Fibroblast of lung (primary cell): Measurements from ENCODE around the gene ADGRF3. TPM values are rescaled to one million over a fixed set of nuclear protein-coding genes. Genes with fewer than 3 reads are reported as not detected.
A peak's percentile ranks its signal among the peaks of the same experiment; 100 is the strongest.

Source experiments
- DNase-seq, 2 donors: peaks; one replicate each; pipeline versions ENCODE4 v3.0.0 to v3.0.0-alpha.2; 2010; ENCODE audit warnings: low read depth in 2 of 2
- H2AFZ ChIP-seq: 2 replicates; pipeline ENCODE4 v1.5.1; 2012; ENCODE audit warnings: low read length, control low read depth, inconsistent platforms
- H3K27ac ChIP-seq: 2 replicates; pipeline ENCODE4 v1.5.1; 2011; ENCODE audit warnings: low read length, control low read depth; ENCODE audit not compliant: insufficient read depth
- H3K27me3 ChIP-seq: 2 replicates; pipeline ENCODE4 v1.5.1; 2011; ENCODE audit warnings: mild to moderate bottlenecking, low read length; ENCODE audit not compliant: control insufficient read depth, insufficient read depth
- H3K36me3 ChIP-seq: 2 replicates; pipeline ENCODE4 v1.5.1; 2011; ENCODE audit warnings: low read length; ENCODE audit not compliant: control insufficient read depth, insufficient read depth
- H3K4me1 ChIP-seq: 2 replicates; pipeline ENCODE4 v1.5.1; 2011; ENCODE audit warnings: low read length; ENCODE audit not compliant: control insufficient read depth, insufficient read depth; ENCODE audit errors: extremely low read depth
- H3K4me2 ChIP-seq: 2 replicates; pipeline ENCODE4 v1.5.1; 2011; ENCODE audit warnings: low read length, control low read depth; ENCODE audit not compliant: insufficient read depth; ENCODE audit errors: extremely low read depth
- H3K4me3 ChIP-seq, 4 experiments: fragments of 200-600 bp in 1 of 4; sonication (generic) in 1 of 4; replicated peaks in 1 of 4; 2 replicates each; pipeline ENCODE4 v1.5.1; 2011 to 2016; ENCODE audit warnings: low read length in 4 of 4, low read depth in 3 of 4, mild to moderate bottlenecking in 3 of 4, control low read depth in 2 of 4, inconsistent platforms in 1 of 4, mixed read lengths in 1 of 4; ENCODE audit not compliant: insufficient read depth in 1 of 4; ENCODE audit errors: control extremely low read depth in 1 of 4
- H3K79me2 ChIP-seq: 2 replicates; pipeline ENCODE4 v1.5.1; 2012; ENCODE audit warnings: mild to moderate bottlenecking, low read length, inconsistent platforms; ENCODE audit not compliant: control insufficient read depth, insufficient read depth
- H3K9ac ChIP-seq: 2 replicates; pipeline ENCODE4 v1.5.1; 2011; ENCODE audit warnings: mild to moderate bottlenecking, low read length, control low read depth; ENCODE audit not compliant: insufficient read depth
- H3K9me3 ChIP-seq: 2 replicates; pipeline ENCODE4 v1.5.1; 2012; ENCODE audit warnings: low read depth, low read length; ENCODE audit not compliant: control insufficient read depth, insufficient read depth
- H4K20me1 ChIP-seq: 2 replicates; pipeline ENCODE4 v1.5.1; 2011; ENCODE audit warnings: low read length; ENCODE audit not compliant: control insufficient read depth, insufficient read depth; ENCODE audit errors: extremely low read depth
- CTCF ChIP-seq, 2 donors: IDR thresholded peaks in 1 of 2; conservative IDR thresholded peaks in 1 of 2; 1 replicate in 1 of 2; 2 replicates in 1 of 2; pipeline ENCODE4 v1.5.1; 2011 to 2012; ENCODE audit warnings: low read length in 2 of 2, control low read depth in 1 of 2, inconsistent platforms in 1 of 2, low read depth in 1 of 2, mild to moderate bottlenecking in 1 of 2
- EZH2 ChIP-seq: IDR thresholded peaks from 2 replicates; pipeline ENCODE4 v1.5.1; 2012; ENCODE audit warnings: low read length, control low read depth, mild to moderate bottlenecking; ENCODE audit errors: missing control alignments
- polyA plus RNA-seq, 2 donors: library from polyadenylated mRNA; depleted of rRNA in 1 of 2; stranded (reverse) in 1 of 2; unstranded in 1 of 2; fragments of >200 nt; gene quantifications; 2 replicates each; pipeline ENCODE4 v1.2.1, GENCODE V29; 2011 to 2012; ENCODE audit warnings: missing spikeins in 1 of 2
- total RNA-seq: library from RNA; depleted of rRNA; stranded (reverse); fragments of >200 nt; gene quantifications from 2 replicates; pipeline ENCODE4 v1.2.1, GENCODE V29; 2014

ADGRF3 gene
- total and polyA plus RNA-seq, 2 donors (not counting 1 experiment from before 2014, with no cell fraction given): under 0.01 to 0.06 TPM

- no peaks in the 10 kb centered on the region for H4K20me1 ChIP-seq
- H3K27ac ChIP-seq: no peak overlapping the region
- no peak overlapping the region for H3K9ac ChIP-seq
- H2AFZ ChIP-seq: no peak overlapping the region
- H3K4me3 ChIP-seq: no peak overlapping the region
- peaks cover 19% of the 10 kb centered on the region for H3K79me2 ChIP-seq
- no peaks in the 10 kb centered on the region for H3K27me3 ChIP-seq
- no peaks in the 10 kb centered on the region for H3K9me3 ChIP-seq
- H3K4me2 ChIP-seq: no peak overlapping the region
- no peaks in the 10 kb centered on the region for H3K4me1 ChIP-seq
- peak; percentile 11 to 58 for DNase-seq
- H3K36me3 ChIP-seq: no peaks in the 10 kb centered on the region
- TF ChIP-seq CTCF (conservative IDR thresholded peaks at IDR 0.05 in 1 of 2, IDR thresholded peaks at IDR 0.05 in 1 of 2; ENCODE audit: low read depth in 1 of 2, low read length in 2 of 2) (no peak), EZH2 (no peak)
These were observed 16.7 kb upstream of the ADGRF3 start for GRCh38 chr2:26363323-26363722.

- Histone ChIP-seq H3K36me3 (no peaks in the 10 kb centered on the region), H3K4me2 (no peak overlapping the region), H3K4me3 (no peak overlapping the region), H3K27me3 (no peaks in the 10 kb centered on the region), H3K9ac (no peak overlapping the region), H3K79me2 (peaks cover 29% of the 10 kb centered on the region), H3K27ac (no peak overlapping the region), H3K4me1 (no peaks in the 10 kb centered on the region), H4K20me1 (no peaks in the 10 kb centered on the region), H2AFZ (no peak overlapping the region), H3K9me3 (no peaks in the 10 kb centered on the region)
- no peak for DNase-seq
- TF ChIP-seq CTCF (conservative IDR thresholded peaks at IDR 0.05 in 1 of 2, IDR thresholded peaks at IDR 0.05 in 1 of 2; ENCODE audit: low read depth in 1 of 2, low read length in 2 of 2) (no peak), EZH2 (no peak)
These were observed 13.4 kb upstream of the ADGRF3 start for GRCh38 chr2:26359886-26360473.

GRCh38 chr2:26356771-26357170 lies 10.2 kb upstream of the ADGRF3 start:
- H3K9ac ChIP-seq: no peak overlapping the region
- H3K79me2 ChIP-seq: peaks cover 39% of the 10 kb centered on the region
- peaks cover 2% of the 10 kb centered on the region for H3K4me1 ChIP-seq
- H3K27ac ChIP-seq: no peak overlapping the region
- H3K4me3 ChIP-seq: no peak overlapping the region
- DNase-seq: peak in 1 of 2 donors; percentile 40
- H4K20me1 ChIP-seq: no peaks in the 10 kb centered on the region
- no peaks in the 10 kb centered on the region for H3K9me3 ChIP-seq
- H3K4me2 ChIP-seq: no peak overlapping the region
- H3K36me3 ChIP-seq: no peaks in the 10 kb centered on the region
- no peaks in the 10 kb centered on the region for H3K27me3 ChIP-seq
- TF ChIP-seq EZH2 (no peak), CTCF (conservative IDR thresholded peaks at IDR 0.05 in 1 of 2, IDR thresholded peaks at IDR 0.05 in 1 of 2; ENCODE audit: low read depth in 1 of 2, low read length in 2 of 2) (no peak)
- no peak overlapping the region for H2AFZ ChIP-seq
